ENCODE results near the gene DBNL.

DBNL gene

GRCh38 chr7:44043902-44044301 lies 600 bp upstream of the DBNL start:
- no peak for DNase-seq (ENCODE audit: low spot score)

- DNase-seq (ENCODE audit: low spot score) = no peak
Observed at GRCh38 chr7:44045226-44046014, 918 bp downstream of the DBNL start.

- no peak for DNase-seq (ENCODE audit: low spot score)
Observed at GRCh38 chr7:44046321-44047061, 2.0 kb downstream of the DBNL start.

GRCh38 chr7:44048031-44048795 lies 3.7 kb downstream of the DBNL start:
- no peak for DNase-seq (ENCODE audit: low spot score)

- DNase-seq (ENCODE audit: low spot score) = no peak
Observed at GRCh38 chr7:44050121-44050914, 5.8 kb downstream of the DBNL start.

- no peak for DNase-seq (ENCODE audit: low spot score)
Observed at GRCh38 chr7:44050915-44051560, 6.5 kb downstream of the DBNL start.

GRCh38 chr7:44051611-44052220 lies 7.2 kb downstream of the DBNL start:
- no peak for DNase-seq (ENCODE audit: low spot score)

GRCh38 chr7:44052771-44053365 lies 8.4 kb downstream of the DBNL start:
- DNase-seq (ENCODE audit: low spot score) = no peak

GRCh38 chr7:44056681-44057080 lies 12.2 kb downstream of the DBNL start:
- no peak for DNase-seq (ENCODE audit: low spot score)

GRCh38 chr7:44057181-44057848 lies 12.8 kb downstream of the DBNL start:
- DNase-seq (ENCODE audit: low spot score) = no peak

- DNase-seq (ENCODE audit: low spot score) = no peak
Observed at GRCh38 chr7:44057849-44058758, 13.6 kb downstream of the DBNL start.

GRCh38 chr7:44058759-44059218 lies 14.3 kb downstream of the DBNL start:
- DNase-seq (ENCODE audit: low spot score) = no peak

GRCh38 chr7:44059219-44060090 lies 15.0 kb downstream of the DBNL start:
- DNase-seq (ENCODE audit: low spot score) = no peak

- DNase-seq (ENCODE audit: low spot score) = no peak
Observed at GRCh38 chr7:44060091-44060947, 15.8 kb downstream of the DBNL start.

- DNase-seq (ENCODE audit: low spot score) = no peak
Observed at GRCh38 chr7:44060948-44061644, 16.6 kb downstream of the DBNL start.

- no peak for DNase-seq (ENCODE audit: low spot score)
Observed at GRCh38 chr7:44061645-44062179, 17.2 kb downstream of the DBNL start.

Measured in SW480 (cell line).